Natural killer cell treated with Interleukin-12 subunit alpha and Interleukin-12 subunit beta and Interleukin-15 and Interleukin-18, amount 100 ng/mL, for 72 hours (primary cell): ENCODE results near the gene BRS3. TPM values are rescaled to one million over a fixed set of nuclear protein-coding genes. Genes with fewer than 3 reads are reported as not detected.

Experiments
- ATAC-seq, 2 donors: fragments of 150-1000 bp; cut with Tn5 transposase in 1 of 2; sonication (Bioruptor Pico), chemical (Tn5 transposase) in 1 of 2; 2 replicates each; pipeline ENCODE4 v1.10.0; 2021
- DNase-seq: peaks from one replicate; pipeline ENCODE4 v3.0.0; 2022; ENCODE audit warnings: low spot score
- H3K27ac Mint-ChIP-seq, 2 donors: 1 replicate in 1 of 2; 2 replicates in 1 of 2; pipeline ENCODE4 v1.8.0; 2022; ENCODE audit warnings: mixed read lengths in 2 of 2, mild to moderate bottlenecking in 1 of 2, moderate library complexity in 1 of 2
- H3K27me3 Mint-ChIP-seq, 2 donors: 1 replicate in 1 of 2; 2 replicates in 1 of 2; pipeline ENCODE4 v1.8.0; 2022; ENCODE audit warnings: mixed read lengths in 2 of 2
- H3K36me3 Mint-ChIP-seq: one replicate; pipeline ENCODE4 v1.8.0; 2022; ENCODE audit warnings: mixed read lengths
- H3K4me1 Mint-ChIP-seq, 2 donors: 1 replicate in 1 of 2; 2 replicates in 1 of 2; pipeline ENCODE4 v1.8.0; 2022; ENCODE audit warnings: low read depth in 2 of 2, mixed read lengths in 2 of 2, mild to moderate bottlenecking in 1 of 2
- H3K4me3 Mint-ChIP-seq: one replicate; pipeline ENCODE4 v1.8.0; 2022; ENCODE audit warnings: mixed read lengths
- H3K9me3 Mint-ChIP-seq: 2 replicates; pipeline ENCODE4 v1.8.0; 2022; ENCODE audit warnings: mixed read lengths
- total RNA-seq, 2 donors: library from RNA; stranded (reverse); gene quantifications; one replicate each; pipeline ENCODE4 v1.2.3, GENCODE V29; 2022

Gene BRS3
- total RNA-seq, 2 donors from 2014 or later: not detected

- no peak overlapping the region for H3K4me3 Mint-ChIP-seq
- DNase-seq: no peak
- peaks cover 0 to 4% of the 10 kb centered on the region in 2 donors for H3K4me1 Mint-ChIP-seq
- H3K36me3 Mint-ChIP-seq: no peaks in the 10 kb centered on the region
- H3K27me3 Mint-ChIP-seq: peaks cover 0 to 8% of the 10 kb centered on the region in 2 donors
- H3K27ac Mint-ChIP-seq: no peak overlapping the region
- no peak for ATAC-seq
- H3K9me3 Mint-ChIP-seq: no peaks in the 10 kb centered on the region
These were observed 31.3 kb downstream of the BRS3 start for GRCh38 chrX:136519069-136519468.

GRCh38 chrX:136523770-136524169 lies 36.0 kb downstream of the BRS3 start:
- no peaks in the 10 kb centered on the region for H3K36me3 Mint-ChIP-seq
- H3K27ac Mint-ChIP-seq: no peak overlapping the region
- H3K4me1 Mint-ChIP-seq: peaks cover 2 to 4% of the 10 kb centered on the region in 2 donors
- no peak overlapping the region for H3K4me3 Mint-ChIP-seq
- H3K9me3 Mint-ChIP-seq: no peaks in the 10 kb centered on the region
- H3K27me3 Mint-ChIP-seq: peaks cover 0 to 19% of the 10 kb centered on the region in 2 donors
- no peak for DNase-seq
- no peak for ATAC-seq

GRCh38 chrX:136525738-136526606 lies 38.2 kb downstream of the BRS3 start:
- H3K4me1 Mint-ChIP-seq: peaks cover 4 to 5% of the 10 kb centered on the region in 2 donors
- peaks cover 0 to 28% of the 10 kb centered on the region in 2 donors for H3K27me3 Mint-ChIP-seq
- no peaks in the 10 kb centered on the region for H3K9me3 Mint-ChIP-seq
- H3K36me3 Mint-ChIP-seq: no peaks in the 10 kb centered on the region
- H3K4me3 Mint-ChIP-seq: no peak overlapping the region
- no peak overlapping the region for H3K27ac Mint-ChIP-seq
- no peak for ATAC-seq
- DNase-seq: no peak

GRCh38 chrX:136528645-136529315 lies 41.0 kb downstream of the BRS3 start:
- H3K36me3 Mint-ChIP-seq: no peaks in the 10 kb centered on the region
- H3K9me3 Mint-ChIP-seq: no peaks in the 10 kb centered on the region
- DNase-seq (no peak), ATAC-seq (no peak)
- H3K4me1 Mint-ChIP-seq: peaks cover 0 to 5% of the 10 kb centered on the region in 2 donors
- H3K27me3 Mint-ChIP-seq: peaks cover 0 to 33% of the 10 kb centered on the region in 2 donors
- H3K4me3 Mint-ChIP-seq: no peak overlapping the region
- no peak overlapping the region for H3K27ac Mint-ChIP-seq

GRCh38 chrX:136529795-136530194 lies 42.0 kb downstream of the BRS3 start:
- Mint-ChIP-seq H3K27ac (no peak overlapping the region), H3K4me3 (no peak overlapping the region), H3K27me3 (peaks cover 0 to 32% of the 10 kb centered on the region in 2 donors), H3K4me1 (peaks cover 0 to 5% of the 10 kb centered on the region in 2 donors), H3K9me3 (no peaks in the 10 kb centered on the region), H3K36me3 (no peaks in the 10 kb centered on the region)
- ATAC-seq (no peak), DNase-seq (no peak)

- DNase-seq (no peak), ATAC-seq (no peak)
- Mint-ChIP-seq H3K9me3 (no peaks in the 10 kb centered on the region), H3K36me3 (no peaks in the 10 kb centered on the region), H3K27ac (no peak within 1 kb of the TSS), H3K27me3 (peaks cover 0 to 35% of the 10 kb centered on the region in 2 donors), H3K4me1 (peaks cover 0 to 5% of the 10 kb centered on the region in 2 donors), H3K4me3 (no peak within 1 kb of the TSS)
These were observed 44.2 kb downstream of the BRS3 start, which contains the start of gene VGLL1 for GRCh38 chrX:136531951-136532350. VGLL1 (plus strand) TSS chrX:136532215; CDS start chrX:136536021, 3,806 bp downstream.

GRCh38 chrX:136534131-136534530 lies 46.4 kb downstream of the BRS3 start:
- Mint-ChIP-seq H3K4me3 (no peak overlapping the region), H3K27me3 (peaks cover 0 to 18% of the 10 kb centered on the region in 2 donors), H3K4me1 (peaks cover 8 to 10% of the 10 kb centered on the region in 2 donors), H3K36me3 (no peaks in the 10 kb centered on the region), H3K9me3 (no peaks in the 10 kb centered on the region), H3K27ac (no peak overlapping the region)
- DNase-seq (no peak), ATAC-seq (no peak)

GRCh38 chrX:136538811-136539210 lies 51.1 kb downstream of the BRS3 start:
- H3K4me3 Mint-ChIP-seq: no peak overlapping the region

GRCh38 chrX:136540226-136540625 lies 52.5 kb downstream of the BRS3 start:
- DNase-seq: no peak
- Mint-ChIP-seq H3K27ac (no peak overlapping the region), H3K27me3 (peaks cover 0 to 21% of the 10 kb centered on the region in 2 donors), H3K4me1 (peaks cover 22 to 28% of the 10 kb centered on the region in 2 donors), H3K36me3 (no peaks in the 10 kb centered on the region), H3K4me3 (no peak overlapping the region), H3K9me3 (no peaks in the 10 kb centered on the region)
- ATAC-seq: no peak

More at GRCh38 chrX:136538811-136539210, 51.1 kb downstream of the BRS3 start:
- ATAC-seq (peak; percentile 53 to 60), DNase-seq (no peak)
- Mint-ChIP-seq H3K4me1 (peaks cover 16 to 21% of the 10 kb centered on the region in 2 donors), H3K27ac (no peak overlapping the region), H3K27me3 (peaks cover 0 to 22% of the 10 kb centered on the region in 2 donors), H3K36me3 (no peaks in the 10 kb centered on the region), H3K9me3 (no peaks in the 10 kb centered on the region)

- Mint-ChIP-seq H3K9me3 (no peaks in the 10 kb centered on the region), H3K27me3 (peaks cover 0 to 20% of the 10 kb centered on the region in 2 donors), H3K27ac (no peak overlapping the region), H3K4me3 (no peak overlapping the region), H3K36me3 (no peaks in the 10 kb centered on the region), H3K4me1 (peaks cover 27 to 34% of the 10 kb centered on the region in 2 donors)
- ATAC-seq: no peak
- DNase-seq: no peak
These were observed 53.5 kb downstream of the BRS3 start for GRCh38 chrX:136541294-136541693.

GRCh38 chrX:136542281-136542680 lies 54.5 kb downstream of the BRS3 start:
- peaks cover 32 to 39% of the 10 kb centered on the region in 2 donors for H3K4me1 Mint-ChIP-seq
- no peaks in the 10 kb centered on the region for H3K9me3 Mint-ChIP-seq
- H3K4me3 Mint-ChIP-seq: no peak overlapping the region
- ATAC-seq (no peak), DNase-seq (no peak)
- H3K27me3 Mint-ChIP-seq: peaks cover 0 to 17% of the 10 kb centered on the region in 2 donors
- H3K36me3 Mint-ChIP-seq: no peaks in the 10 kb centered on the region
- H3K27ac Mint-ChIP-seq: no peak overlapping the region
